GM12878 (cell line): ENCODE data around the gene CFAP97D2.

Source experiments
- CEBPZ ChIP-seq: fragments of 150-350 bp; IDR thresholded peaks from 2 replicates; pipeline ENCODE4 v1.6.1; 2016; ENCODE audit warnings: low read depth, low read length
- CTCF ChIP-seq, 3 experiments: IDR thresholded peaks in 2 of 3; conservative IDR thresholded peaks in 1 of 3; 2 replicates each; pipeline ENCODE4 v1.5.1; 2011; ENCODE audit warnings: low read depth in 3 of 3, low read length in 3 of 3, mild to moderate bottlenecking in 3 of 3, control low read depth in 2 of 3, moderate library complexity in 2 of 3, inconsistent platforms in 1 of 3, mixed read lengths in 1 of 3; ENCODE audit not compliant: control insufficient read depth in 2 of 3, insufficient read depth in 1 of 3; ENCODE audit errors: extremely low read depth in 1 of 3
- EGR1 ChIP-seq, 2 experiments: IDR thresholded peaks; 1 replicate in 1 of 2; 2 replicates in 1 of 2; pipeline ENCODE4 v1.6.1; 2011 to 2012; ENCODE audit warnings: low read depth in 2 of 2, low read length in 2 of 2, borderline replicate concordance in 1 of 2, mild to moderate bottlenecking in 1 of 2, moderate library complexity in 1 of 2
- NFYB ChIP-seq: IDR thresholded peaks from 2 replicates; pipeline ENCODE4 v1.6.1; 2011; ENCODE audit warnings: low read depth, mild to moderate bottlenecking, low read length, improper control_type of control experiment, moderate library complexity; ENCODE audit not compliant: insufficient read depth
- POLR2A ChIP-seq: IDR thresholded peaks from 2 replicates; pipeline ENCODE4 v1.6.1; 2011; ENCODE audit warnings: low read depth, mild to moderate bottlenecking, low read length
- RB1 ChIP-seq: fragments of 450-650 bp; formaldehyde crosslinking; IDR thresholded peaks from 2 replicates; pipeline ENCODE4 v1.6.1; 2017; ENCODE audit warnings: mild to moderate bottlenecking, borderline replicate concordance

DNA sequence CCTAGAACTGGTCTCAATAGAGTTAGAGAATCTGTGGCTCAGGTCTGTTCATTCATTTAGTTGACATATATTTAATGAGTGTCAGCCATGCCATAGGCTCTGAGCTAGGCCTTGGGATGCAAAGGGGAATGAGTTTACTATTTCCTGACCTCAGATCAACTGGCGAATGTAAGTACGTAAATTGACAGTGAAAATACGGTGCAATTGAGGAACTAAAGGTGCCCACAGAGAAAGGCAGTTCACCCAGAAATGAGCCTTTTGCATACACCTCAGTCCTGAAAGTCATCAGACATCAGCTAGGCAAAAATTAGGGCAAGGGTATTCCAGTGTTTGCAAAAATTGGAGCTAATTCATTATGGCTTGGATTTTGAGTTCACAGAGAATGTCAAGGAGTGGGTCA, 81.8 kb downstream of the CFAP97D2 start:
- TF ChIP-seq RB1 (no peak), CTCF (IDR thresholded peaks at IDR 0.05 in 2 of 3, conservative IDR thresholded peaks at IDR 0.05 in 1 of 3; ENCODE audit: control insufficient read depth in 2 of 3, extremely low read depth in 1 of 3, insufficient read depth in 1 of 3, low read depth in 3 of 3, low read length in 3 of 3) (no peak), POLR2A (no peak), NFYB (no peak), CEBPZ (no peak), EGR1 (IDR thresholded peaks at IDR 0.05; ENCODE audit: borderline replicate concordance in 1 of 2, low read depth in 2 of 2, low read length in 2 of 2) (no peak)
